ENCODE results near the gene CYP4F22.
"Not testable (repeated sequence)": the region's sequence is repeated elsewhere in the genome, so short reads cannot be mapped to it uniquely, and the experiment has no call there.

The CYP4F22 gene

DNA sequence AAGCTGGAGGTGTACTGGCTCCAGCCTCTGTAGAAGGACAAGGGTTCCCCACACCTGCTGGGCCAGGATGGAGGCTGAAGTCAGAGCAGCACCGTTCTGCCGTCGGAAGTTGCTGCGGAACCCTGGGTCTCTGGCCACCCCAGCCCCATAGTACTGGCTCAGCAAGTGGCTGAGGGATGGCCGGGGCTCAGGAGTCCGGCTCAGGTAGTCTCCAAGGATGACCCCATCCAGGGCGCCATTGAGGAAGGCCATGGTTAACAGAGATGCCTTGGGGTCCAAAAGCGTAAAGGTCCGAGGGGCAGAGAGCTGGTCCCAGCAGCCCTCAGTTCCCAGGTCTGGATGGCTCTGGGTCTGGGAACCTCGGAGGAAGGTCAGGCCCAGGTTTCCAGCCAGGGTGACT, 32.7 kb upstream of the CYP4F22 start:
- no peak for DNase-seq (ENCODE audit: low read depth)
- no peak overlapping the region for H3K4me3 ChIP-seq (ENCODE audit: low read depth, low read length)
- TF ChIP-seq, protein P1, sequence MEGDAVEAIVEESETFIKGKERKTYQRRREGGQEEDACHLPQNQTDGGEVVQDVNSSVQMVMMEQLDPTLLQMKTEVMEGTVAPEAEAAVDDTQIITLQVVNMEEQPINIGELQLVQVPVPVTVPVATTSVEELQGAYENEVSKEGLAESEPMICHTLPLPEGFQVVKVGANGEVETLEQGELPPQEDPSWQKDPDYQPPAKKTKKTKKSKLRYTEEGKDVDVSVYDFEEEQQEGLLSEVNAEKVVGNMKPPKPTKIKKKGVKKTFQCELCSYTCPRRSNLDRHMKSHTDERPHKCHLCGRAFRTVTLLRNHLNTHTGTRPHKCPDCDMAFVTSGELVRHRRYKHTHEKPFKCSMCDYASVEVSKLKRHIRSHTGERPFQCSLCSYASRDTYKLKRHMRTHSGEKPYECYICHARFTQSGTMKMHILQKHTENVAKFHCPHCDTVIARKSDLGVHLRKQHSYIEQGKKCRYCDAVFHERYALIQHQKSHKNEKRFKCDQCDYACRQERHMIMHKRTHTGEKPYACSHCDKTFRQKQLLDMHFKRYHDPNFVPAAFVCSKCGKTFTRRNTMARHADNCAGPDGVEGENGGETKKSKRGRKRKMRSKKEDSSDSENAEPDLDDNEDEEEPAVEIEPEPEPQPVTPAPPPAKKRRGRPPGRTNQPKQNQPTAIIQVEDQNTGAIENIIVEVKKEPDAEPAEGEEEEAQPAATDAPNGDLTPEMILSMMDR (IDR thresholded peaks at IDR 0.05; ENCODE audit: low read depth, low read length, missing control alignments), result no peak
- in situ Hi-C loops (cut with HindIII; ENCODE audit: low sequenced_read_pairs), result no loop called here

DNA sequence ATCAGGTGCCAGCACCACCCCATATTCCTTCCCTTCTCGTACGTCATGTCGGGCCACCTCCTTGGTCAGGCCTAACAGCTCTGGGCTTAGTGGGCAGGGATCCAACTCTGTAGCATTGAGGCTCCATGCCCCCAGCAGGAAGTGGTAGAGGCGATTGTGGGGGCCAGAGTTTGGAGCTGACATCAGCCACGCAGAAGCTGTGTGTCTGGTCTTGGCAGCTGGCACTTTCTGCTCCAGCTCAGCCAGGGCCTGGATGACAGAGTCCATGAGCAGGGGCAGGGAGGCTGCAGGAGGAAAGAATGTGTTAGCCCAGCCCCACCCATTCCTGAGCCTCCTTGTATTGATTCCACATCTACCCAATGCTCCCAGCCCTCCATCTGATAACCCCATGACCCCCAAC, 32.0 kb upstream of the CYP4F22 start:
- no peak for DNase-seq (ENCODE audit: low read depth)
- no peak overlapping the region for H3K4me3 ChIP-seq (ENCODE audit: low read depth, low read length)
- in situ Hi-C loops (cut with HindIII; ENCODE audit: low sequenced_read_pairs), result no loop called here
- TF ChIP-seq, protein P1 (IDR thresholded peaks at IDR 0.05; ENCODE audit: low read depth, low read length, missing control alignments), result no peak

DNA sequence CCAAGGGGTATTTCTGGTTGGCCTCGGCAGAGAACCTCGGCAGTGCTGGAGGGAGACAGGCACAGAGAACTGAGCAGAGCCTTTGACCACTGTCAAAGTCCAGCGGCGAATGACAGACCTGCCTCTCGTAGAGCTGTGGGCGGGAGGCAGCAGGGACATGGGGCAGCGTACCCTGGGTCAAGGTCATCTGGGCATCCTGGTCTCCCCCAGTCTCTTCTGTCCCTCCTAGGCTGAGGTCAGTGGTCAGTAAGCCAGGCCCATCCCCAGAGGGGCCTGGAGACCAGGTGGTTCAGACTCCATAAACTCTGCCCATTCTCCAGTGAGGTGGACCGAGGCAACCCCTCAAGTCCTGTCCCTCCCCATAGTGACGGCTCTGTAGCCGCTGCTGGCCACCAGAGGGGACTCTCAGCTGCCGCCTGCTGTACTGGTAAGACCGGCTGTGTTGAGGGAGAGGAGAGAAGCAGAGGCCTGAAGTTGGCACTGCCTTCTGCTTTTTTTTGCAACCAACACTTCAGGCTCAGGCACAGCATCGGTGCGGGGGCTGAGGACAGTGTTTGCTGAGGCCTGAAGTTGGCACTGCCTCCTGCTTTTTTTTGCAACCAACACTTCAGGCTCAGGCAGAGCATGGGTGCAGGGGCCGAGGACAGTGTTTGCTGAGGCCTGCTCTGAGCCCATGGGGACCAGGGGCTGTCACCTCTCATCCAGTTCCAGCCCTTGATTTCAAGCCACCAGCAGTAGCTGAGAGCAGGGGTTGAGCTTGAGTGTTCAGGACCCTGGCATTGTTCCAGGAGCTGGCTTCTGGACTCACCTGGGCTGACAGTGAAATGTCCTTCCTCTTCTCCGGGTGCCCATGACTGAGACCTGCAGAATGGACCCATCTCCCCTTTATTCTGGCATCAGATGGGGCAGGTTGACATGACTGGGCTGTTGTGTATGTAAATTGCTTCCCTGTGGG, 28.7 kb upstream of the CYP4F22 start, which contains the start of gene PGLYRP2:
Gene PGLYRP2 (minus strand): TSS at position 111 of the 955 bp plus-strand sequence. CDS start 130 bp downstream, outside the sequence.
- TF ChIP-seq, protein P1 (IDR thresholded peaks at IDR 0.05; ENCODE audit: low read depth, low read length, missing control alignments), result no peak
- H3K4me3 ChIP-seq (ENCODE audit: low read depth, low read length), result no peak within 1 kb of the TSS
- no peak for DNase-seq (ENCODE audit: low read depth)
- in situ Hi-C loops (cut with HindIII; ENCODE audit: low sequenced_read_pairs), result no loop called here

DNA sequence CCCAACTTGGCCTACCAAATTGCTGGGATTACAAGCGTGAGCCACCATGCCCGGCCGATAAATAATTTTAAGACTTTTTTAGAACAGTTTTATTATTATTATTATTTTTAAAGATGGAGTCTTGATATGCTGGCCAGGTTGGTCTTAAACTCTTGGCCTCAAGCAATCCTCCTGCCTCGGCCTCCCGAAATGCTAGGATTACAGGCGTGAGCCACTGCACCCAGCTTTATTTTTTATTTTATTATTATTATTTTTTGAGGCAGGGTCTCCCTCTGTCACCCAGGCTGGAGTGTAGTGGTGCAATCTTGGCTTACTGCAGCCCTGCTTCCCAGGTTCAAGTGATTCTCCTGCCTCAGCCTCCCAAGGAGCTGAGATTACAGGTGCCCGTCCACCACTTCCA, 27.3 kb upstream of the CYP4F22 start:
- H3K4me3 ChIP-seq (ENCODE audit: low read depth, low read length); in situ Hi-C loops (cut with HindIII; ENCODE audit: low sequenced_read_pairs); DNase-seq (ENCODE audit: low read depth): not testable (repeated sequence)

DNA sequence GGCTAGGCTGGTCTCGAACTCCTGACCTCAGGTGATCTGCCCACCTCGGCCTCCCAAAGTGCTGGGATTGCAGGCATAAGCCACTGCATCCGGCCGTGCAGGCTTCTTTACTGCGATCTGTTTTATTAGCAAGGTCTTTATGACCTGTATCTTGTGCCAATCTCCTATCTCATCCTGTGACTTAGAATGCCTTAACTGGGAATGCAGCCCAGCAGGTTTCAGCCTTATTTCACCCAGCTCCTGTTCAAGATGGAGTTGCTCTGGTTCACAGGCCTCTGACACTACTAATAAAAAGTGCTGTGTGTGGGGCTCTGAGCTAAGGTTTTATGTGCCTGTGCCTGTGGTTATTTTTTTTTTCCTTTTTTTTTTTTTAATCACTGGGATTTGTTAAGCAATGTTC, 22.6 kb upstream of the CYP4F22 start:
- in situ Hi-C loops (cut with HindIII; ENCODE audit: low sequenced_read_pairs); H3K4me3 ChIP-seq (ENCODE audit: low read depth, low read length); DNase-seq (ENCODE audit: low read depth): not testable (repeated sequence)

DNA sequence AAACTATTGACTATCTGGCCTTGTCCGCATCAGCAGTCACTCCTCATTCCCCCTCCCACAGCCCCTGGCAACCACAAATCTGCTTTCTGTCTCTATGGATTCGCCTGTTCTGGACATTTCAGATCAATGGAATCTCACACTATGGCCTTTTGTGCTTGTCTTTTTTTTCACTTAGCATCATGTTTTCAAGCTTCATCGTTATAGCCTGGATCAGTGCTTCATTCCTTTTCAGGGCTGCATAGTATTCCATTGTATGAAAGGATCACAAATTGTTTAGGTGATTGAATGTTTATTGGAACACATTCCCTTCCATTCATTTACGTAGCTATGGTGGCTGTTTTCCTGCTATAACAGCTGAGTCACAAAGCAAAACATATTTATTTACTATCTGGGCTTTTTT, 21.3 kb upstream of the CYP4F22 start:
- TF ChIP-seq, protein P1 (IDR thresholded peaks at IDR 0.05; ENCODE audit: low read depth, low read length, missing control alignments), result no peak
- in situ Hi-C loops (cut with HindIII; ENCODE audit: low sequenced_read_pairs), result no loop called here
- no peak overlapping the region for H3K4me3 ChIP-seq (ENCODE audit: low read depth, low read length)
- no peak for DNase-seq (ENCODE audit: low read depth)

DNA sequence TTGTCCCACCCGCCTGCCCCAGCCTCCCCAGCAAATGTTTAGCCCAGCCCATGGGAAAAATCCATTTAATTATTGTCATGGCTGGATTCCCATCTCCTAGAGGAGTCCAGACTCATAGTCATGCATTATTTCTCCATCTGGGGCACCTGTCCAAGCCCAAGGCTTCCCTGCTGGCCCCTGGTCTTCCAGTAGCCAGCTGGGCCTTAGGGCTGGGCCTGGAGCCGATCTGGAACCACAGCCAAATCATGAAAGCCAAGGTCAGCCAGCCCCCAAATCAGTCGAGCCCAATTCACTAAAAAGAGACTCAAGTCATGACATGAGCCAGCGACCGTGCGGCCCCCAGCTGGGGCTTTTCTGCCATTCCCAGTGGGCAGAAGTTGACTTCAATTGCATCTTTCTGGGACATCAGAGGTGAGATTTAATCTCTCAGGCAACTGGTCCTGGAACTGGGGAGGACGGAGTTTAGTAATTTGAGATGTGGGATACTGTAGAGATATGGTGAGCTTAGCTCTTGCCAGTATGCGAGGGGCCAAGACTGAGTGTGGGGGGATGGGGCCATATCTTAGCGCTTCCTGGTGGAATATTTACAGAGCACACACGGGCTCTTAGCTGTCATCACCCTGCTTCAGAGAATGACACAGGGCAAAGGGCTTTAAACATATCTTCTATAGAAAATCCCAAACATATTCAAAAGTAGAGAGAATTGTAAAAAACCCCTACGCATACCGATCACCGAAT, 19.7 kb upstream of the CYP4F22 start:
- TF ChIP-seq, protein P1 (IDR thresholded peaks at IDR 0.05; ENCODE audit: low read depth, low read length, missing control alignments), result no peak
- in situ Hi-C loops (cut with HindIII; ENCODE audit: low sequenced_read_pairs), result no loop called here
- DNase-seq (ENCODE audit: low read depth), result no peak
- no peak overlapping the region for H3K4me3 ChIP-seq (ENCODE audit: low read depth, low read length)
